ENCODE measurements around the gene ALPI.
"Not testable (repeated sequence)": the region's sequence is repeated elsewhere in the genome, so short reads cannot be mapped to it uniquely, and the experiment has no call there.

The ALPI gene

DNA sequence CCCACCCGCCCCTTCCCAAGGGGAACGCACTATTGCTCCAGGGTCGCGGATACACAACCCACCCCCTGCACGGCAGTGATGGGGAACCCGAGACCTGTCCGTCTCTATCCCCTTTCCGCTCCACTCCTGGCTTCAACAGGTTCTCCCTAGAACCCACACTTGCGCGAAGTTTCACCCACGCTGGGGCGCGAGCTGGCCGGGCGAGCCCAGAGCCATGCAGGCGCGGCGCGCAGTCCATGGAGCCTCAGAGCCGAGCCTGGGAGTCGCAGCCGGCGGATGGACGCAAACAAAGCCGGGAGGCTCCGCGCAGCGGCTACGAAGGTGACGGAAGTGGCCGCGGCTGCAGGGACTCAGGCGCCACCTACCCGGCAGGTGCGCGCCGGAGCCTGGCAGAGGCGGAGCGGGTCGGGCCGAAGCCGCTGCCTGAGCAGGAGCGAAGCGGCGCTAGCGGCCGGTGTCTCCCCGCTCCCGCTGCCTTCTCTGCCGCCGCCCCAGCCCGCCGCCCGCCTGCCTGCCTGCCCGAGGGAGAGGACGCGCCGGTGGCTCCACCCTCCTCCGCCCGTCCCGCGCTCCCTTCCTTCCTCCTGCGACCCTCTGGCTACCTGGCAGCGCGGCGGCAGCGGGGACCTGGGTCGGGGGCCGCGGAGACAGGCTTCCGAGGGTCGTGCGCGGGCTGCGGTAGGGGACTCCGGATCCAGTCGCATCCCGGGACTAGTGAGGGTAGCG is 35.3 kb upstream of the ALPI start:
- H3K27ac ChIP-seq (ENCODE audit: low read depth, low read length), result no peak overlapping the region
- no peak overlapping the region for H3K9ac ChIP-seq (ENCODE audit: low read length in 5 of 5)
- H3K9me3 ChIP-seq (ENCODE audit: control insufficient read depth in 5 of 5, low read length in 5 of 5), result peaks cover 0 to 13% (median 5%) of the 10 kb centered on the region in 5 donors
- H3K4me3 ChIP-seq (ENCODE audit: low read depth in 1 of 5, low read length in 5 of 5), result peak overlapping the region in 2 of 5 donors; percentile 29 to 34
- H3K4me1 ChIP-seq (ENCODE audit: control insufficient read depth in 5 of 5, insufficient read depth in 5 of 5, low read length in 5 of 5), result peaks cover 0 to 28% (median 21%) of the 10 kb centered on the region in 5 donors
- no peaks in the 10 kb centered on the region for H3K36me3 ChIP-seq (ENCODE audit: control insufficient read depth in 5 of 5, insufficient read depth in 5 of 5, low read length in 5 of 5)
- H3K27me3 ChIP-seq (ENCODE audit: control insufficient read depth in 5 of 5, insufficient read depth in 4 of 5, low read length in 5 of 5), result peaks cover 32 to 59% (median 56%) of the 10 kb centered on the region in 5 donors

DNA sequence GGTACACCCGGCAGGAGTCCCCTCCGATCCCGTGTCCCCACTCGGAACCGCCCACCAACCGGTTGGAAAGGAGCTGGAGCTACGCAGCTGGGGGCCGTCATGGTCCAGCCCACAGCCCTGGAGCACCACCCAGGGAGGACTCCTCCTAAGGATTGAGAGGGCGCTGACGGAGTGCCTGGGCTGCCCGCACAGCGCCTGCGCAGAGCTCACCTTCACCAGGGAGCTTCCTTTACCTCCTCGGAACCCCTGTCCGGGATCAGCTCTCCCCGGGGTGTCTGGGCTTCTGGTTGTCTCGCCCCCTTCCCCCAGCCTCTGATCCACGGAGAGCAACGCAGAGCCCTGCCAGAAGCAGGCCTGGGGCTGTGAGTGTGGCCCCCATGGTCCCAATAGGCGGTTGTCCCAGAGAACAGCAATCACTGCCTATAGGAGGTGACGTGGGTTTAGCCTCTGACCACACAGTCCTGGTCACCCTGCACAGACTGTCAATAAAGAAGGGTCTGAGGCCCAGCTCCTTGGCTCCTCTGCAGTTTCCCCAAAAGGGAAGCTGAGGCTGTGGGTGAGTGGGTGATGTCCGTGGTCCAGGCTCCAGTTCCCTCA is 34.7 kb upstream of the ALPI start:
- Histone ChIP-seq H3K4me1 (ENCODE audit: control insufficient read depth in 5 of 5, insufficient read depth in 5 of 5, low read length in 5 of 5) (peaks cover 0 to 28% (median 21%) of the 10 kb centered on the region in 5 donors), H3K9me3 (ENCODE audit: control insufficient read depth in 5 of 5, low read length in 5 of 5) (peaks cover 0 to 13% (median 5%) of the 10 kb centered on the region in 5 donors), H3K27ac (ENCODE audit: low read depth, low read length) (no peak overlapping the region), H3K4me3 (ENCODE audit: low read depth in 1 of 5, low read length in 5 of 5) (peak overlapping the region in 1 of 5 donors; percentile 29), H3K9ac (ENCODE audit: low read length in 5 of 5) (no peak overlapping the region), H3K36me3 (ENCODE audit: control insufficient read depth in 5 of 5, insufficient read depth in 5 of 5, low read length in 5 of 5) (no peaks in the 10 kb centered on the region), H3K27me3 (ENCODE audit: control insufficient read depth in 5 of 5, insufficient read depth in 4 of 5, low read length in 5 of 5) (peaks cover 32 to 52% (median 52%) of the 10 kb centered on the region in 5 donors)

DNA sequence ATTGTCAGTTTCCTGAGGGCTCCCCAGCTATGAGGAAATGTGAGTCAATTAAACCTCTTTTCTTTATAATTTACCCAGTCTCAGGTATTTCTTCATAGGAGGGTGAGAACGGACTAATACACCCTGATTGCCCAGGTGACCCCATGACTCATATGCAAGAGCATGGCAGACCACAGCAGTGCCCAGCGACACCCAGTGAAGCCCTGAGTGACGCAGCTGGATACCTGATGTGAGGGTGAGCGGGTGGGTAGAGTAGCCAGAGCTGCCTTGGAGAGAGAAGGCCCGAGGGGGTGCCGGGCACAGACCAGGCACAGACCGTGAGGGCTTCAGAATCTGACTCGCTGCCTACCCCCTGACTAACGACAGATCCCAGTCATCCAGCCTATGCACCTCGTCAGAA is 33.9 kb upstream of the ALPI start:
- no peak overlapping the region for H3K4me3 ChIP-seq (ENCODE audit: low read depth in 1 of 5, low read length in 5 of 5)

DNA sequence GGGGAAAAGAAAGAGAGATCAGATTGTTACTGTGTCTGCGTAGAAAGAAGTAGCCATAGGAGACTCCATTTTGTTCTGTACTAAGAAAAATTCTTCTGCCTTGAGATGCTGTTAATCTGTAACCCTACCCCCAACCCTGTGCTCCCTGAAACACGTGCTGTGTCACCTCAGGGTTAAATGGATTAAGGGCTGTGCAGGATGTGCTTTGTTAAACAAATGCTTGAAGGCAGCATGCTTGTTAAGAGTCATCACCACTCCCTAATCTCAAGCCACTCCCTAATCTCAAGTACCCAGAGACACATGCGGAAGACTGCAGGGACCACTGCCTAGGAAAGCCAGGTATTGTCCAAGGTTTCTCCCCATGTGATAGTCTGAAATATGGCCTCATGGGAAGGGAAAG is 33.0 kb upstream of the ALPI start:
- peaks cover 0 to 13% (median 5%) of the 10 kb centered on the region in 5 donors for H3K9me3 ChIP-seq (ENCODE audit: control insufficient read depth in 5 of 5, low read length in 5 of 5)
- not testable (repeated sequence) for H3K4me3 ChIP-seq (ENCODE audit: low read depth in 1 of 5, low read length in 5 of 5); H3K9ac ChIP-seq (ENCODE audit: low read length in 5 of 5); H3K36me3 ChIP-seq (ENCODE audit: control insufficient read depth in 5 of 5, insufficient read depth in 5 of 5, low read length in 5 of 5); H3K27ac ChIP-seq (ENCODE audit: low read depth, low read length)
- H3K27me3 ChIP-seq (ENCODE audit: control insufficient read depth in 5 of 5, insufficient read depth in 4 of 5, low read length in 5 of 5), result peaks cover 31 to 45% (median 38%) of the 10 kb centered on the region in 5 donors
- H3K4me1 ChIP-seq (ENCODE audit: control insufficient read depth in 5 of 5, insufficient read depth in 5 of 5, low read length in 5 of 5), result peaks cover 0 to 28% (median 21%) of the 10 kb centered on the region in 5 donors

More for the DNA sequence above, 33.9 kb upstream of the ALPI start:
- H3K27ac ChIP-seq (ENCODE audit: low read depth, low read length), result no peak overlapping the region
- no peaks in the 10 kb centered on the region for H3K36me3 ChIP-seq (ENCODE audit: control insufficient read depth in 5 of 5, insufficient read depth in 5 of 5, low read length in 5 of 5)
- H3K9me3 ChIP-seq (ENCODE audit: control insufficient read depth in 5 of 5, low read length in 5 of 5), result peaks cover 0 to 13% (median 5%) of the 10 kb centered on the region in 5 donors
- H3K9ac ChIP-seq (ENCODE audit: low read length in 5 of 5), result no peak overlapping the region
- peaks cover 0 to 28% (median 21%) of the 10 kb centered on the region in 5 donors for H3K4me1 ChIP-seq (ENCODE audit: control insufficient read depth in 5 of 5, insufficient read depth in 5 of 5, low read length in 5 of 5)
- H3K27me3 ChIP-seq (ENCODE audit: control insufficient read depth in 5 of 5, insufficient read depth in 4 of 5, low read length in 5 of 5), result peaks cover 32 to 46% (median 45%) of the 10 kb centered on the region in 5 donors

DNA sequence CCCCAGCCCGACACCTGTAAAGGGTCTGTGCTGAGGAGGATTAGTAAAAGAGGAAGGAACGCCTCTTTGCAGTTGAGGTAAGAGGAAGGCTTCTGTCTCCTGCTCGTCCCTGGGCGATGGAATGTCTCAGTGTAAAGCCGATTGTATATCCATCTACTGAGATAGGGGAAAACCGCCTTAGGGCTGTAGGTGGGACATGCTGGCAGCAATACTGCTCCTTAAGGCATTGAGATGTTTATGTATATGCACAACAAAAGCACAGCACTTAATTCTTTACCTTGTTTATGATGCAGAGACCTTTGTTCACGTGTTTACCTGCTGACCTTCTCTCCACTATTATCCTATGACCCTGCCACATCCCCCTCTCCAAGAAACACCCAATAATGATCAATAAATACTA is 32.5 kb upstream of the ALPI start:
- H3K36me3 ChIP-seq (ENCODE audit: control insufficient read depth in 5 of 5, insufficient read depth in 5 of 5, low read length in 5 of 5); H3K27ac ChIP-seq (ENCODE audit: low read depth, low read length); H3K4me3 ChIP-seq (ENCODE audit: low read depth in 1 of 5, low read length in 5 of 5); H3K9ac ChIP-seq (ENCODE audit: low read length in 5 of 5): not testable (repeated sequence)
- peaks cover 27 to 41% (median 33%) of the 10 kb centered on the region in 5 donors for H3K27me3 ChIP-seq (ENCODE audit: control insufficient read depth in 5 of 5, insufficient read depth in 4 of 5, low read length in 5 of 5)
- peaks cover 0 to 27% (median 21%) of the 10 kb centered on the region in 5 donors for H3K4me1 ChIP-seq (ENCODE audit: control insufficient read depth in 5 of 5, insufficient read depth in 5 of 5, low read length in 5 of 5)
- H3K9me3 ChIP-seq (ENCODE audit: control insufficient read depth in 5 of 5, low read length in 5 of 5), result peaks cover 0 to 13% (median 5%) of the 10 kb centered on the region in 5 donors

DNA sequence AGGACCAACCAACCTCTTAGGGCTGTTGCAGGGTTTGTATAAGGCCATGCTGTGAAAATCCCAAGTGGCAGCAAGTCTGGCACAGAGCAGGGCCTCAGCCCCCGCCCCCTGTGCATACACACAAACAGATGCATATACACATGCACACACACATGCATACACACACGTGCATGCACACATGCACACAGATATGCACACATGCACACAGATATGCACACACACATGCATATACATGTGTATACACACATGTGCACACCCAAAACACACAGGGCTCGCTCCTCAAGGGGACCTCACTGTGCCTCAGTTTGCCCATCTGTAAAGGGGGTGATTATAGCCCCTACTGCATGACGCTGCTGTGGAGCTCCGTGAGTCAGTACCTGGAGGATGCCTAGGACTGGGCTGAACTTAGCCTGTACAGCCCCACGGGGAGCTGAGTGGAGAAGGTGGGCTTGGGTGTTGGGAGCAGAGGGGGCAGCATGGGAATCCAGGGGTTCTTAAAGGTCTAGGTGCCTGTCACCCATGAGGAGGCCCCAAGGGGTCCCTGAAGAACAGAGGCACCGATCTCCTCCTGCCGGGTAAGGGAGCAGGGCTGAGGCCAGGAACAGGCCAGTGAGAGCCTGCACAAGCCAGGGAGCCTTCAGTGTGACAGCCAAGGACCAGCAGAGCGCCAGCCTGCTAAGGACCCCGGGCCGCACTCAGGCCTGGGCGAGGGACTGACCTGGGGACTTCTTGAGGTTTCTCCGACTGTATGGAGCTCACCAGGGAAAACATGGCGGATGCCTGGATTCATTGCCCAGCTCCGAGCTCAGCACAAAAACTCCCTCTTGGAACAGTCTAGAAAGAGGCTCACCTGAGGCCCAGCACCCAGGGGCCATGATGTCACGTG is 24.0 kb upstream of the ALPI start:
- H3K4me1 ChIP-seq (ENCODE audit: control insufficient read depth in 5 of 5, insufficient read depth in 5 of 5, low read length in 5 of 5), result no peaks in the 10 kb centered on the region
- no peak overlapping the region for H3K4me3 ChIP-seq (ENCODE audit: low read depth in 1 of 5, low read length in 5 of 5)
- H3K36me3 ChIP-seq (ENCODE audit: control insufficient read depth in 5 of 5, insufficient read depth in 5 of 5, low read length in 5 of 5), result no peaks in the 10 kb centered on the region
- no peak overlapping the region for H3K9ac ChIP-seq (ENCODE audit: low read length in 5 of 5)
- no peaks in the 10 kb centered on the region for H3K9me3 ChIP-seq (ENCODE audit: control insufficient read depth in 5 of 5, low read length in 5 of 5)
- H3K27me3 ChIP-seq (ENCODE audit: control insufficient read depth in 5 of 5, insufficient read depth in 4 of 5, low read length in 5 of 5), result peaks cover 0 to 12% (median 5%) of the 10 kb centered on the region in 5 donors
- no peak overlapping the region for H3K27ac ChIP-seq (ENCODE audit: low read depth, low read length)

DNA sequence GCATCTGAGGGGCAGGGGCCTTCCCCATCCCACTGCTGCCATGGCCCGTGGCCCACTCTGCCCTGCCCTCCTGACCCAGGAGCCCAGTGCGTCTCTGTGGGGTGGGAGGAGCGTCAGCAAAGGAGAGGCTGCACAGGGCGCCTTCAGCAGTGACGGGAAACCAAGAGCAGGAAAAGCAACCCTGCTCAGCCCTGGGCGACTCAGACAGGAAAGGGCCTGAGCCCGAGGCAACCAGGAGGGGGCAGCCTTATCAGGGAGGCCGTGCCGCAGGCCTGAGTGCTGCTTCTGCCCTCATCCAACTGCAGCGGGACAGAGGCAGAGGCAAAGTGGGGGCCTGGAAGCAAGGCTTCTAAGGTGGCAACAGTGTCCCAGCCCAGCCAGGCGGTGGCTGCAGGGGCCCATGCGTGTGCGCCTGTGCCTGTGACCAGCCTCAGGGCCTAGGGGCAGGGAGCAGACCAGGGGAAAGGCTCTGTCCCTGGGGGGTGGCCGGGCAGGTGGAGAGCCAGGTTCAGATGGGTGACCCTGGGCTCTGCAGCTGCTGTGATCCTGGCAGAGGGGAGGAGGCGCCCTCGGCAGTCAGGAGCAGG is 23.3 kb upstream of the ALPI start:
- Histone ChIP-seq H3K27me3 (ENCODE audit: control insufficient read depth in 5 of 5, insufficient read depth in 4 of 5, low read length in 5 of 5) (peaks cover 0 to 12% (median 7%) of the 10 kb centered on the region in 5 donors), H3K9ac (ENCODE audit: low read length in 5 of 5) (no peak overlapping the region), H3K4me1 (ENCODE audit: control insufficient read depth in 5 of 5, insufficient read depth in 5 of 5, low read length in 5 of 5) (no peaks in the 10 kb centered on the region), H3K9me3 (ENCODE audit: control insufficient read depth in 5 of 5, low read length in 5 of 5) (no peaks in the 10 kb centered on the region), H3K36me3 (ENCODE audit: control insufficient read depth in 5 of 5, insufficient read depth in 5 of 5, low read length in 5 of 5) (no peaks in the 10 kb centered on the region), H3K4me3 (ENCODE audit: low read depth in 1 of 5, low read length in 5 of 5) (no peak overlapping the region), H3K27ac (ENCODE audit: low read depth, low read length) (no peak overlapping the region)

DNA sequence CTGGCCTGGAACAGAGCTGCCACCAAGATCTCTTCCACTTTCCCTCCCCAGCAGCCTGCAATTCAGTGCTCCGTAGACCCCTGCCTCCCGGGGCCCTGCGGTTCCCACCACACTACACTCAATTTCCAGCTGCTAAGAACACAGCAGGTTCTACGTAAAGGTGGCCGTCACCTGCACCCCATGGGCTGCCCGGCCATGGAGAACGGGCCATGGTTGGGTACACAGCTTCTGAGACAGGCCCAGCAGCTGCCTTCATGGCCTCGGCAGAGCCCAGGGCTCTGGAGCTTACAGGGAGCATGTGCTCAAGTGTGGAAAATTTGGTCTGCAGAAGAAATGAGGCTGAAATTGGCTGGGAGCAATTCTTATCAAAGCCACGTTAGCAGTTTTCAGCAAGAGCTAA is 22.3 kb upstream of the ALPI start:
- H3K4me3 ChIP-seq (ENCODE audit: low read depth in 1 of 5, low read length in 5 of 5); H3K36me3 ChIP-seq (ENCODE audit: control insufficient read depth in 5 of 5, insufficient read depth in 5 of 5, low read length in 5 of 5); H3K27ac ChIP-seq (ENCODE audit: low read depth, low read length); H3K4me1 ChIP-seq (ENCODE audit: control insufficient read depth in 5 of 5, insufficient read depth in 5 of 5, low read length in 5 of 5); H3K9ac ChIP-seq (ENCODE audit: low read length in 5 of 5); H3K9me3 ChIP-seq (ENCODE audit: control insufficient read depth in 5 of 5, low read length in 5 of 5): not testable (repeated sequence)
- peaks cover 0 to 12% (median 7%) of the 10 kb centered on the region in 5 donors for H3K27me3 ChIP-seq (ENCODE audit: control insufficient read depth in 5 of 5, insufficient read depth in 4 of 5, low read length in 5 of 5)

DNA sequence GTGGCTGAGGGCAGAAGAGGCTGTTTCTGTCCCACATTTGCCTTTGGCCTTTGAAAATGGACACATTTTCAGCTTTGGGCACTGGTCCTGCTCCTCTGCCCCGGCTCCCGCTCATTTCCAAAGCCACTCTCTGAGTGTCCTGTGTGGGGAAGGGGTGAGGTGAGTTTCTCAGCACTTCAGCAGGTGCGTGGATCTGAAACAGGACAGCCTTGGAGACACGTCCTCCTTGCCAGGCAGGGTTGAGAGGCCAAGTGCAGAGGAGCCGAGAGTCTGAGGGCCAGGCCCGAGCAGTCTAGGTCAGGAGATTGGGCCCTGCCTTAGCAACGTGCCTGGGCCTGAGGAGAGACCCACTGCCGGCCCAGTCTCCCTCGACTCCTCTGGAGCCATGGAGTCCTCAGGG is 21.9 kb upstream of the ALPI start:
- H3K27me3 ChIP-seq (ENCODE audit: control insufficient read depth in 5 of 5, insufficient read depth in 4 of 5, low read length in 5 of 5), result peaks cover 0 to 15% (median 8%) of the 10 kb centered on the region in 5 donors
- no peak overlapping the region for H3K27ac ChIP-seq (ENCODE audit: low read depth, low read length)
- H3K36me3 ChIP-seq (ENCODE audit: control insufficient read depth in 5 of 5, insufficient read depth in 5 of 5, low read length in 5 of 5), result no peaks in the 10 kb centered on the region
- H3K9me3 ChIP-seq (ENCODE audit: control insufficient read depth in 5 of 5, low read length in 5 of 5), result no peaks in the 10 kb centered on the region
- H3K4me3 ChIP-seq (ENCODE audit: low read depth in 1 of 5, low read length in 5 of 5), result no peak overlapping the region
- no peak overlapping the region for H3K9ac ChIP-seq (ENCODE audit: low read length in 5 of 5)
- no peaks in the 10 kb centered on the region for H3K4me1 ChIP-seq (ENCODE audit: control insufficient read depth in 5 of 5, insufficient read depth in 5 of 5, low read length in 5 of 5)
